Loucy (cell line): Measurements from ENCODE around the gene ABHD6.

Source experiments
- H2AFZ ChIP-seq: fragments of 200-600 bp; sonication (generic); 2 replicates; pipeline ENCODE4 v1.6.0; 2016; ENCODE audit warnings: antibody characterized with exemption, mild to moderate bottlenecking, low read length, moderate library complexity
- H3F3A ChIP-seq: fragments of 200-600 bp; 2 replicates; pipeline ENCODE4 v1.6.0; 2016; ENCODE audit warnings: antibody characterized with exemption, low read depth, mild to moderate bottlenecking
- H3K27me3 ChIP-seq: fragments of 200-600 bp; sonication (generic); 2 replicates; pipeline ENCODE4 v1.6.1; 2014; ENCODE audit warnings: low read length, mild to moderate bottlenecking; ENCODE audit not compliant: insufficient read depth, poor library complexity, severe bottlenecking
- H3K36me3 ChIP-seq: fragments of 200-600 bp; sonication (generic); 2 replicates; pipeline ENCODE4 v1.6.1; 2016; ENCODE audit warnings: low read length; ENCODE audit not compliant: insufficient read depth
- H3K4me1 ChIP-seq: fragments of 200-600 bp; sonication (generic); 2 replicates; pipeline ENCODE4 v1.5.1; 2014; ENCODE audit warnings: low read length, mild to moderate bottlenecking; ENCODE audit not compliant: insufficient read depth, poor library complexity, severe bottlenecking
- H3K4me2 ChIP-seq: fragments of 200-600 bp; sonication (generic); 2 replicates; pipeline ENCODE4 v1.6.0; 2014; ENCODE audit warnings: antibody characterized with exemption, low read length, low read depth, mild to moderate bottlenecking; ENCODE audit not compliant: poor library complexity, severe bottlenecking
- H3K4me3 ChIP-seq: fragments of 200-600 bp; sonication (generic); 2 replicates; pipeline ENCODE4 v1.5.1; 2014; ENCODE audit warnings: low read length, mild to moderate bottlenecking, mixed read lengths; ENCODE audit not compliant: poor library complexity, severe bottlenecking
- H3K79me2 ChIP-seq: fragments of 200-600 bp; sonication (generic); 2 replicates; pipeline ENCODE4 v1.6.1; 2014; ENCODE audit warnings: low read length; ENCODE audit not compliant: insufficient read depth
- H3K9ac ChIP-seq: fragments of 200-600 bp; sonication (generic); 2 replicates; pipeline ENCODE4 v1.6.0; 2014; ENCODE audit warnings: mild to moderate bottlenecking, low read depth, low read length, moderate library complexity; ENCODE audit not compliant: poor library complexity, severe bottlenecking
- H3K9me2 ChIP-seq: fragments of 200-600 bp; sonication (generic); replicated peaks from 2 replicates; pipeline ENCODE4 v1.6.1; 2016; ENCODE audit warnings: low read depth, low read length, mixed read lengths
- H3K9me3 ChIP-seq: fragments of 200-600 bp; sonication (generic); 2 replicates; pipeline ENCODE4 v1.6.1; 2014; ENCODE audit warnings: mild to moderate bottlenecking, antibody characterized with exemption, low read length, low read depth; ENCODE audit not compliant: insufficient read depth
- H4K20me1 ChIP-seq: fragments of 200-600 bp; sonication (generic); 2 replicates; pipeline ENCODE4 v1.6.0; 2014; ENCODE audit warnings: antibody characterized with exemption, low read length, mild to moderate bottlenecking; ENCODE audit not compliant: insufficient read depth, poor library complexity, severe bottlenecking
- CTCF ChIP-seq: fragments of 200-600 bp; sonication (generic); conservative IDR thresholded peaks from 2 replicates; pipeline ENCODE4 v1.5.1; 2014; ENCODE audit warnings: mild to moderate bottlenecking, antibody characterized with exemption, low read length
- EZH2phosphoT487 ChIP-seq: fragments of 200-600 bp; IDR thresholded peaks from 2 replicates; pipeline ENCODE4 v1.6.1; 2018; ENCODE audit warnings: antibody characterized with exemption, mild to moderate bottlenecking, moderate library complexity, borderline replicate concordance

ABHD6 gene

GRCh38 chr3:58334506-58334884, 96.9 kb downstream of the ABHD6 start:
- Histone ChIP-seq H3K79me2 (peaks cover 66% of the 10 kb centered on the region), H3K4me3 (peak overlapping the region; percentile 79)

DNA sequence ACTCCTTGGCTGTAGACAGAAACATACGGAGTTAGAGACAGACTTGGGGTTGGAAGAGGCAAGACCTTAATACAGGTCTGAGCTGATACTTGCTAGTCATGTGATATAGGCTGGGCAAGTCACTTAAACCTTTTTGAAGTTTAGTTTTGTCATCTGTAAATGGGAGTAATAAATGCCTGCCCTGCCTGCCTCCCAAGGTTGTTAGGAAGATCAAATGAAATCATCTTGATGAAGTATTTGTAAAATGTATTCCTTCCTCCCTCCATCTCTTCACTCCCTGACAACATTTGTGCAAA, 98.0 kb downstream of the ABHD6 start:
- Histone ChIP-seq H3K4me1 (peaks cover 40% of the 10 kb centered on the region), H3K4me2 (peak overlapping the region; percentile 98), H3K9me2 (no peaks in the 10 kb centered on the region), H4K20me1 (peaks cover 6% of the 10 kb centered on the region), H3K9me3 (no peaks in the 10 kb centered on the region), H3K9ac (peak overlapping the region; percentile 82), H3K79me2 (peaks cover 76% of the 10 kb centered on the region), H3K27me3 (no peaks in the 10 kb centered on the region), H3F3A (0 out of 2 replicates have a peak, but pooled peaks cover 4% of the 10 kb centered on the region), H3K36me3 (no peaks in the 10 kb centered on the region), H3K4me3 (peak overlapping the region; percentile 79), H2AFZ (peak overlapping the region; percentile 11; the same call in 1 of the 2 replicates)
- TF ChIP-seq EZH2phosphoT487 (no peak), CTCF (no peak)

More at GRCh38 chr3:58334506-58334884, 96.9 kb downstream of the ABHD6 start:
- H3K36me3 ChIP-seq = no peaks in the 10 kb centered on the region
- H3K9me2 ChIP-seq = no peaks in the 10 kb centered on the region
- no peaks in the 10 kb centered on the region for H3K9me3 ChIP-seq
- peak overlapping the region; percentile 98 for H3K4me2 ChIP-seq
- H4K20me1 ChIP-seq = peaks cover 6% of the 10 kb centered on the region
- H3K27me3 ChIP-seq = no peaks in the 10 kb centered on the region
- peak overlapping the region; percentile 82 for H3K9ac ChIP-seq
- no peak for TF ChIP-seq CTCF
- TF ChIP-seq EZH2phosphoT487 = no peak
- peaks cover 38% of the 10 kb centered on the region for H3K4me1 ChIP-seq
- H3F3A ChIP-seq = peaks cover 8% of the 10 kb centered on the region; the same call in 1 of the 2 replicates
- H2AFZ ChIP-seq = no peak overlapping the region

DNA sequence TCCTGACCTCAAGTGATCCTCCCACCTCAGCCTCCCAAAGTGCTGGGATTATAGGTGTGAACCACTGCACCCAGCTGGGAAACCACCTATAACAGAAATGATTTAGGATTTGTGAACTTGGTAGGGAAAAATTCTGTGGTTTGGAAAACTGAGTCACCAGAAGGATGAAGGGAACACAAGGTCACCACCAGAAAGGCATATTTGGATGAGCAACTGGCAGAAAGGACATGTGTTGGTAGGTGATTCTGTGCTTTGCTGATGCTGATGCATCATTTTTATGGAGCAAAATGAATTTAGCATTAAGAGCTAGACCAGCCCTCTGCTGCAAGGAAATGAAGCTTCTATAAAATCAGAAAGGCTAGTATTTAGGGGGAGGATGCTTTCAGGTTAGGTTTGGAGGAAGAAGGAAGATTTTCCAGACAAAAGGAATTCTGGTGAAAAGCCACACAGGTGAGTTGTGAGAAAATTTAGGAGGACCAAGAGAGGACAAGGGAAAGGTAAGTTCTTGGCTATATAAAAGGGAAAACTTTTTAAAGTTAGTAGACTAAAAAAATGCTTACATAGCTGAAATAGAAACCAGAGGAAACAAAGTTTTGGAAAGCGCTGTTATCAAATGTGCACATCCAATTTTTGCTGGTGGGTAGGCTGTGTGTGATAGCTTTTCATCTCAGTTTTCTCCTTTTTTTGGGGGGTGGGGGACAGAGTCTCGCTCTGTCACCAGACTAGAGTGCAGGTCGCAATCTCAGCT, 98.7 kb downstream of the ABHD6 start:
- Histone ChIP-seq H3K79me2 (peaks cover 82% of the 10 kb centered on the region), H3F3A (0 out of 2 replicates have a peak, but pooled peaks cover 4% of the 10 kb centered on the region), H3K9ac (peak overlapping the region; percentile 42), H3K36me3 (no peaks in the 10 kb centered on the region), H2AFZ (no peak overlapping the region), H3K9me2 (no peaks in the 10 kb centered on the region), H3K9me3 (no peaks in the 10 kb centered on the region), H3K4me2 (peak overlapping the region; percentile 98), H3K4me3 (peak overlapping the region; percentile 79), H4K20me1 (peaks cover 6% of the 10 kb centered on the region), H3K27me3 (no peaks in the 10 kb centered on the region), H3K4me1 (peaks cover 45% of the 10 kb centered on the region)
- TF ChIP-seq EZH2phosphoT487 = no peak
- TF ChIP-seq CTCF = no peak
